Hepatocyte (in vitro differentiated cells): Measurements from ENCODE around the gene SPATA12.

ENCODE experiments used
- CTCF ChIP-seq: fragments of 200-600 bp; sonication (generic); IDR thresholded peaks from 2 replicates; pipeline ENCODE4 v1.5.1; 2016; ENCODE audit warnings: antibody characterized with exemption, mild to moderate bottlenecking; ENCODE audit not compliant: poor library complexity
- EZH2 ChIP-seq: fragments of 200-600 bp; sonication (generic); IDR thresholded peaks from 2 replicates; pipeline ENCODE4 v1.6.1; 2016; ENCODE audit warnings: antibody characterized with exemption, mild to moderate bottlenecking, borderline replicate concordance

GRCh38 chr3:57063032-57063431, 2.6 kb downstream of the SPATA12 start:
- no peak for TF ChIP-seq CTCF
- TF ChIP-seq EZH2, result no peak
